Measurements from ENCODE around the gene ZNF341.

ZNF341 gene

DNA sequence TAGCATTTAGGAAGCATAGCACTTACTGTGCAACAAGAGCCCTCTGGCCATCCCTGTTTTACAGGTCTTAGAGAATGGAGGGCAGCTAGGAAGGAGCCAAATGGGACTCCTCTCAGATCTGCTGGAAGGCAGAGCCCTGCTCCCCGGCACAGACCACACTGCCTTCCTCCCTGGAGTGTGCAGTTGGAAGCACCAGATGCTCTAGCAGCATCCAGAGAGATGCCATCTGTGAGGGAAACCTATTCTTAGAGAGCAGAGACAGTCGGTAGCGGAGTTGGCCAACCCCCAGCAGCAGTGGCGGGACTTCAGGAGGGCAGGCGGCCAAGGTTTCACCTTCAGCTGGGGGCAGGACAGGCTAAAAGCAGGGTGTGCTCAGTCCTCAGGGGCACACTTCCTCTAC lies 28.9 kb upstream of the ZNF341 start:
- DNase-seq (ENCODE audit: low read depth, low spot score): no peak

- DNase-seq (ENCODE audit: low read depth, low spot score): no peak
Measured at GRCh38 chr20:33703498-33704137, 28.2 kb upstream of the ZNF341 start.

- no peak for DNase-seq (ENCODE audit: low read depth, low spot score)
Measured at GRCh38 chr20:33704197-33704924, 27.4 kb upstream of the ZNF341 start.

- DNase-seq (ENCODE audit: low read depth, low spot score): no peak
Measured at GRCh38 chr20:33707668-33708067, 24.1 kb upstream of the ZNF341 start.

GRCh38 chr20:33709398-33709797 lies 22.4 kb upstream of the ZNF341 start:
- DNase-seq (ENCODE audit: low read depth, low spot score): no peak

DNA sequence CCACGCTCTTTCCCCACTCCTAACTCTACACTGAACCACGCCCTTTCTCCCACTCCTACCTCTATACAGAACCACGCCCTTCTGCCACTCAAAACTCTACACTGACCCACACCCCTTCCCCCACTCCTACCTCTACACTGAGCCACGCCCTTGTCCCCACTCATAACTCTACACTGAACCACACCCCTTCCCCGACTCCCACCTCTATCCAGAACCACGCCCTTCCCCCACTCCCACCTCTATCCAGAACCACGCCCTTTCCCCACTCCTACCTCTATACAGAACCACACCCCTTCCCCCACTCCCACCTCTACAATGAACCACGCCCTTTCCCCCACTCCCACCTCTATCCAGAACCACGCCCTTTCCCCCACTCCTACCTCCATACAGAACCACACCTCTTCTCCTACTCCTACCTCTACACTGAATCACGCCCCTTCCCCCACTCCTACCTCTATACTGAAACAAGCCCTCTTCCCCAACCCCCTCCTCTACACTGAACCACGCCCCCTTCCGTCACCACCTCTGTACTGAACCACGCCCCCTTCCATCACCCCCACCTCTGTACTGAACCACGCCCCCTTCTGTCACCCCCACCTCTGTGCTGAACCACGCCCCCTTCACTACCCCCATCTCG lies 21.8 kb upstream of the ZNF341 start:
- DNase-seq (ENCODE audit: low read depth, low spot score): no peak

- DNase-seq (ENCODE audit: low read depth, low spot score): no peak
Measured at GRCh38 chr20:33710681-33711445, 20.9 kb upstream of the ZNF341 start.

- DNase-seq (ENCODE audit: low read depth, low spot score): no peak
Measured at GRCh38 chr20:33711446-33711738, 20.4 kb upstream of the ZNF341 start.

DNA sequence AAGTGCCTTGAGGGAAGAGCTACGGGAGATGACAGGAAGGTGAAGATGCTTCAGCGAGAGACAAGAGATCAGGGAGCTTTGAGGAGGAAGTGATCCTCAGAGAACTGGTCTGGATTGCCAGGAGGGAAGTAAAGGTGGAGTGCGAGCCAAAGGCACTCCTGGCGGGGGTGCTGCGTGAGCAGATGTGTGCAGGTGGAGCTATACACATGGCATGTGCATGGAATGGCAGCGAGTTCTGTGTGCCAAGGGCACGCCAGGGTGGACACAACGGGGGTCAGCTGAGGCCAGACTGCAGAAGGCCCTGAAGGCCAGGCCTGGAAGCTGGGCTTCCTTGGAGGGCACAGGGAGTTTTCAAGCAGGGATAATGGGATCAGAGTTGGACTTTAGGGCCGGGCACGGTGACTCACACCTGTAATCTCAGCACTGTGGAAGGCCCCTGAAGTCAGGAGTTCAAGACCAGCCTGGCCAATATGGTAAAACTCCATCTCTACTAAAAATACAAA lies 17.9 kb upstream of the ZNF341 start:
- no peak for DNase-seq (ENCODE audit: low read depth, low spot score)

- DNase-seq (ENCODE audit: low read depth, low spot score): no peak
Measured at GRCh38 chr20:33716498-33716897, 15.3 kb upstream of the ZNF341 start.

DNA sequence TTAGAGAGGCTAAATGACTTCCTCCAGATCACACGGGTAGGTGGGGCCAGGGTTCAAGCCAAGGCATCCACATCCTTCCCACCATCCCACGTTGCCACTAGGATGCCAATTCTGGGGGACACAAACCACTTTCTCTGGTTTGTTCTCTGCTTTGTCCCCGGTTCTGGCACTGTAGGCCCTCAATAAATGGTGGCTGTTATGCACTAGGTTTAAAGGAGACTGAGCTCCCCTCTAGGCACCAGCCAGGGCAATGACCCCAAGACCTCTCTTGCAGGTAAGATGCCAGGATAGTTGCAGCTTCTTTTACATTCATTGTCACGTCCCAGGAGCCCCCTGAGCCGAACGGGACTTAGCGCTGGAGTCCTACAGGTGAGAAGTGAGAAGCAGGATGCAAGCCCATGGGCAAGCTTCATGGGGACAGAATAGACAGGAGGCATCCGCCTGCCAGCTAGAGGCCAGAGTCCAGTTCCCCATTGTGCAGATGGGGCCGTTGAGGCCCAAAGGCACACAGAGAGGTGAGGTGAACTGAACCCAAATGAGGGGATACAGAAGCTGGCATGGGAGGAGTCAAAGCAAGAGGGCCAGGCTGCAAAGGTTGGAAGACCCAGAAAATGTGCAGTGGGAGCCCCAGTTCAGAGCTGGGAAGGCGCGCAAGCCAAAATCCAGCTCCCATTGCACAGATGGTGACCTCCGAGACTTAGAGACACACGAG lies 12.4 kb upstream of the ZNF341 start:
- no peak for DNase-seq (ENCODE audit: low read depth, low spot score)

DNA sequence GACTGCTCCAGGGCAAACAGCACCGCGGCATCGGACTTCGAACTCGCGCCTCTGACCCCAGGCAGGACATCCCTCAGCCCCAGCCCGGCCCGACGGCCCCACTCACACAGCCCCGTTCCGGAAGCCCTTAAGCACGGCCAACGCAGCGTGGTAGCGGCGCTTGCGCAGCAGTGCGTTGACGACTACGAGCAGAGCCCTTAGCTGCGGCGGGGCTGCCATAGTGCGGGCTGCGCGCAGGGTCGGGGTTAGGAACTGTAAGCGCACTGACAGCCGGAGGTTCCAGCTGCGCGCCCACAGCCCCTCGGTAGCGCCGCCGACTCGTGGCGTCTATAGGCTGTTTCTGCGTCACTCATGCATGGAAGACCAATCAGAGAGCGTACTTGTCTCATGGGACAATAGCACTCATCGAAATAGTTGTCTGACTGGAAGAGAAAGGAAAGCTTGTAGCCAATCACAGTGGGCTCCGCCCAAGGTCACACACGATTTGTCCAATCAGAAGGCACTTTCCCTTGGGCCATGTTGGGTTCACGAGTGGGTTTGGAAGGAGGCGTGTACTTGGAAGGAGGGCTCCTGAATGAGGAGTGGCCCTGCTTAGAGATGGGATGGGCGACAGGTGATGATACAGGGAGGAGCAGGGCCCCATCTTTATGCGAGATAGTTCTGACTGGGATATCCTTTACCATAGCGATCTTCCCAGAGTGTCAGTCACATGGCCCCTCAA lies 11.6 kb upstream of the ZNF341 start, which contains the start of gene PXMP4:
TSS of gene PXMP4 (minus strand) at position 322 of the 721 bp plus-strand sequence. CDS start at position 219, 103 bp downstream.
- peak; percentile 96 for DNase-seq (ENCODE audit: low read depth, low spot score)

GRCh38 chr20:33721391-33722140 lies 10.2 kb upstream of the ZNF341 start:
- no peak for DNase-seq (ENCODE audit: low read depth, low spot score)

DNA sequence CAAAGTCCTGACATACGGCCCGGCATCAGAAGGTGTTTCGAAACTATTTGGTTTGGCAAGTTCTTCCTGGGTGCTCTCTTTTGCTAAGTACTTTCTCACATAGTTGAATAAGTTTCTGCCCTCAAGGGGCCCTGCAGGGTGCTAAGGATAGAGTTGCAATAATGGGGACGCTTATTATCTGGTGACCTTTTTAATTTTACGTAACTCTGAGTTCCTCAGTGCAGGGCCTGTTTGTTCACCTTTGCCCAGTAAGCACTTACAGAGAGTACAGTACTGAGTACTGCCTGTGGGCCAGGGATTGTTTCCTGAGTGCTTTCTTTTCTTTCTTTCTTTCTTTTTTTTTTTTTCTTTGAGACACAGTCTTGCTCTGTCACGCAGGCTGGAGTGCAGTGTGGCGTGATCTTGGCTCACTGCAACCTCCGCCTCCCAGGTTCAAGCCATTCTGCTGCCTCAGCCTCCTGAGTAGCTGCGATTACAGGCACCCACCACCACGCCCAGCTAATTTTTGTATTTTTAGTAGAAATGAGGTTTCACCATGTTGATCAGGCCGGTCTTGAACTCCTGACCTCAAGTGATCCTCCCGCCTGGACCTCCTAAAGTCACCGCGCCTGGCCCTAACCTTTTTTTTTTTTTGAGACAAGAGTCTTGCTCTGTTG lies 7.2 kb upstream of the ZNF341 start:
- no peak for DNase-seq (ENCODE audit: low read depth, low spot score)

GRCh38 chr20:33725607-33726264 lies 6.1 kb upstream of the ZNF341 start:
- DNase-seq (ENCODE audit: low read depth, low spot score): no peak

GRCh38 chr20:33727115-33727479 lies 4.7 kb upstream of the ZNF341 start:
- DNase-seq (ENCODE audit: low read depth, low spot score): no peak

- no peak for DNase-seq (ENCODE audit: low read depth, low spot score)
Measured at GRCh38 chr20:33727806-33728205, 4.0 kb upstream of the ZNF341 start.

DNA sequence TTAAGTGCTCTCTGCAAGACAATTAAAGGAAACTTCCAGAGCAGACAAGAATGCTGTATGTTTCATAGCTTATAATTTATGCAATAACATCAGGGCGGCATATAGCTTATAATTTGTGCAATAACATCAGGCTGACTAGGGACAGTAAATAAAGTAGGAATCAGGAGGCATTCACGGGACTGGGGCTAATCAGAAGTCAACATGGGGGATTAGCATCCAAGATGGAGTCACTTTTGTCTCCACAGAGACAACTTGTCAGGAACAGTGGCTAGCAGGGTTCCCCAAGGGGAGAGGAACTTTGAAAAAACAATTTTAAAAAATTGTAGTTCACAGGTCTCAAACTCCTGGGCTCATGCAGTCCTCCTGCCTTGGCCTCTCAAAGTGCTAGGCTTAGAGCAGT lies 3.3 kb upstream of the ZNF341 start:
- DNase-seq (ENCODE audit: low read depth, low spot score): no peak

DNA sequence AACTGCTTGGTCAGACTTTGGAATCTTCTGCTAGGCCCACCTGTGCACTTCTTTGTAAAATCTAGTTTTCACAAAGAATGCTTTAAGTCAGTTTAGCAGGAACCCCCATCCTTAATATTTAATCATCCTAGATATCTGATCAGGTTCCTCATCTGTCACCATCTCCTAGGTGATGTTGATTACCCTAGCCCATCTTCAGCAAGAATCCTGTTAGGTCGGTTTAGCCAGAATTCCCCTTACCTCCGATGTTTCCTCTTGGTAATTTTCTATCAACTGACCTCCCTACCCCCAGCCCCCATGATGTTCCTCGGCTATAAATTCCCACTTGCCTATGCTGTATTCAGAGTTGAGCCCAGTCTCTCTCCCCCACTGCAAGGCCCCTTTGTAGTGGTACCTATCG lies 2.7 kb upstream of the ZNF341 start:
- DNase-seq (ENCODE audit: low read depth, low spot score): no peak
